HG03159 (cell line): ENCODE measurements around the gene TRIM54.

ENCODE experiments used
- ATAC-seq: cut with Tn5 transposase; IDR thresholded peaks from one replicate; pipeline ENCODE4 v1.9.1; 2021; ENCODE audit warnings: mild to moderate bottlenecking, moderate library complexity; ENCODE audit not compliant: unreplicated experiment

The TRIM54 gene, protein sequence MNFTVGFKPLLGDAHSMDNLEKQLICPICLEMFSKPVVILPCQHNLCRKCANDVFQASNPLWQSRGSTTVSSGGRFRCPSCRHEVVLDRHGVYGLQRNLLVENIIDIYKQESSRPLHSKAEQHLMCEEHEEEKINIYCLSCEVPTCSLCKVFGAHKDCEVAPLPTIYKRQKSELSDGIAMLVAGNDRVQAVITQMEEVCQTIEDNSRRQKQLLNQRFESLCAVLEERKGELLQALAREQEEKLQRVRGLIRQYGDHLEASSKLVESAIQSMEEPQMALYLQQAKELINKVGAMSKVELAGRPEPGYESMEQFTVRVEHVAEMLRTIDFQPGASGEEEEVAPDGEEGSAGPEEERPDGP

DNA sequence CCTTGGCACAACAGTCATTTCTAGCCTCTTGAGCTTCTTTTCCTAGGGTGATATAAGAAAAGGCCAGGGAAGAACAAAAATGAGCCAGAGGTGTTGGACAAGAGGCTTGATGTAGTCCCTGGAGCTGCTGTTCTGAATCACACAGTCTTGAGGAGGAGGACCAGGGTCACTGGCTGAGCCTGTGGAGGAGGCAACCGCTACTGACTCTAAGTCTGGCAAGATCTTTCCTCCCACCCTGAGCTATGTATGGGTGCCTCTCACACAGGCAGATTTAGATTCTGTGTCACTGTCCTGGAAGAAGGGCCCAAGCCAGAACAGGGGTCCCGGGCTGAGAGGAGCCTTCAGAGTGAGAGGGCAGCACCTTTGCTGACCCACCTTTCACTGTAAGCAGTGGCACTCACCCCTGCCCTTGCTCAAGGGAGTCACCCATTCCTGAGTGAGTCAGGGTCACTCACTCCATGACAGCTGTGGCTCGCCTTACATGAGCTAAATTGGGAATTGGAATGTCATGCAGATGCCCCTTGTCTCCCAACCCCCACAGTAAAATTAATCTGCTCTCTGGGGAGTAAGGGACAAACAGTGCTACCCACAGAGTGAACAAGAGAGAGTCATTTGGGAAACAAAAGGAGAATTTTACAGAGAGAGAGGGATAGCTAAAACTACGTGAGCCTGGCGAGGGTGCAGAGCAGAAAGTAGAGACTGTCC, at the start of gene TRIM54:
Gene TRIM54 (plus strand): TSS at position 575 of the 705 bp plus-strand sequence. CDS start 303 bp downstream, outside the sequence.
- no peak for ATAC-seq

- ATAC-seq = no peak
Measured at GRCh38 chr2:27233341-27233740, 48.9 kb upstream of the TRIM54 start.

- no peak for ATAC-seq
Measured at GRCh38 chr2:27236136-27236535, 46.1 kb upstream of the TRIM54 start.

DNA sequence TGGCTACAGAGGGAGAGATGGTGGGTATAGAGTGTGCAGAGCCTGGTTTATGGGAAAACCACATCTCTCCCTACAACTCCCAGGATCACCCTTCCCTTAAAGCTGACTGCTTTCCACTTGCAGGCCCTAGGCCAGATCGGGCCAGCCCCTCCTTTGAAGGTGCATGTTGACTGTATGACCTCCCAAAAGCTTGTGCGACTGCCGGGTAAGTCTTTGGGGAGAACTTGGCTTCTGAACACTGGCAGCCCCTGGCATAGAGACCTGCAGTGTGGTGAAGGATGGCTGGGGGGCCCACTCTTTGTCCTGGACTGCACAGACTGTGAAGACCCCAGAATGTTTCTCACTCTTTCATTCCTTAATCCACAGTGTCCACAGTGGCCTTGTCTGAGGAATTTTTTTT, 45.6 kb upstream of the TRIM54 start:
- no peak for ATAC-seq

GRCh38 chr2:27237341-27237945, 44.8 kb upstream of the TRIM54 start:
- ATAC-seq = no peak

DNA sequence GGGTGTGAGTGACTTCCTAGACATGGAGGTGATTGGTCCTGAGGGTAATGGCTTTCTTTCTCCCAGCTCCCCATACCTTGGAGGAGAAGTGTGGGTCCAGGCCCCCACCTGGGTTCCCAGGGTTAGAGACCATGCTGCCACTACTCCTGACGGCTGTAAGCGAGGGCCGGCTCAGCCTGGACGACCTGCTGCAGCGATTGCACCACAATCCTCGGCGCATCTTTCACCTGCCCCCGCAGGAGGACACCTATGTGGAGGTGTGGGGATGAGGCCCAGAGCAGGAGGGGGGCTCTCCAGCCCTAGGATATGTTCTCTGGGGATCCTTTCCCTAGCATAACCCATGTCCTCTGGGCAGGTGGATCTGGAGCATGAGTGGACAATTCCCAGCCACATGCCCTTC, 43.3 kb upstream of the TRIM54 start:
- no peak for ATAC-seq

GRCh38 chr2:27240406-27240805, 41.8 kb upstream of the TRIM54 start:
- no peak for ATAC-seq

DNA sequence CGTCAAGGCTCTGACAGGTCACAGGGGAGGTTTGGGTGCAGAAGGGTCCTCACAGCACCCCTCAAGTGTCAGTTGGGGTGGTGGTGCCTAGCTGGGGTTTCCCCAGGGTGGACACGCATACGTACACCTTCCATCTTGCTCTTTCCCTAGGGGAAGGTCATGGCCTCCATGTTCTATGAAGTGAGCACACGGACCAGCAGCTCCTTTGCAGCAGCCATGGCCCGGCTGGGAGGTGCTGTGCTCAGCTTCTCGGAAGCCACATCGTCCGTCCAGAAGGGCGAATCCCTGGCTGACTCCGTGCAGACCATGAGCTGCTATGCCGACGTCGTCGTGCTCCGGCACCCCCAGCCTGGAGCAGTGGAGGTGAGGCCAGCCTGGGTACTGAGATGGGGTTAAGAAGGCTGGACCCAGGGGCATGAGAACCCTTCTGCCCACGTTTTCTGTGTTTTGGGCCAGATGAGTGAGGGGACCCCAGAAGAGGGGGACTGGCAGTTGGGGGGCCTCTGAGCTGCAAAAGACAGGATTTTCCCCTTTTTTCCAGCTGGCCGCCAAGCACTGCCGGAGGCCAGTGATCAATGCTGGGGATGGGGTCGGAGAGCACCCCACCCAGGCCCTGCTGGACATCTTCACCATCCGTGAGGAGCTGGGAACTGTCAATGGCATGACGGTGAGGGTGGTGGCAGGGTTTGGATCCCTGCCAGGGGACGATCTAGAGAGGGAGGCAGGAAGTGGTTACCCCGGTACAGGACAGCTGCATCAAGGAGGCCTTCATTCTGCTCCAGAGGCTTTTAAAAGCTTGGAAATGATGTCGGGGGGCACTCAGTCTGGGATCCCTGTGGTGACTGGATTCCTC, 40.2 kb upstream of the TRIM54 start:
- ATAC-seq = no peak

DNA sequence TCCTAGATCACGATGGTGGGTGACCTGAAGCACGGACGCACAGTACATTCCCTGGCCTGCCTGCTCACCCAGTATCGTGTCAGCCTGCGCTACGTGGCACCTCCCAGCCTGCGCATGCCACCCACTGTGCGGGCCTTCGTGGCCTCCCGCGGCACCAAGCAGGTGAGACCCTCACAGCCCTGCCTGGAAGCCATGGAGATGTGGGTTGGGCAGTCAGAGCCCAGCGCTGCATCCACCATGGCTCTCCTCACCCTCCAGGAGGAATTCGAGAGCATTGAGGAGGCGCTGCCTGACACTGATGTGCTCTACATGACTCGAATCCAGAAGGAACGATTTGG, 39.6 kb upstream of the TRIM54 start:
- no peak for ATAC-seq

DNA sequence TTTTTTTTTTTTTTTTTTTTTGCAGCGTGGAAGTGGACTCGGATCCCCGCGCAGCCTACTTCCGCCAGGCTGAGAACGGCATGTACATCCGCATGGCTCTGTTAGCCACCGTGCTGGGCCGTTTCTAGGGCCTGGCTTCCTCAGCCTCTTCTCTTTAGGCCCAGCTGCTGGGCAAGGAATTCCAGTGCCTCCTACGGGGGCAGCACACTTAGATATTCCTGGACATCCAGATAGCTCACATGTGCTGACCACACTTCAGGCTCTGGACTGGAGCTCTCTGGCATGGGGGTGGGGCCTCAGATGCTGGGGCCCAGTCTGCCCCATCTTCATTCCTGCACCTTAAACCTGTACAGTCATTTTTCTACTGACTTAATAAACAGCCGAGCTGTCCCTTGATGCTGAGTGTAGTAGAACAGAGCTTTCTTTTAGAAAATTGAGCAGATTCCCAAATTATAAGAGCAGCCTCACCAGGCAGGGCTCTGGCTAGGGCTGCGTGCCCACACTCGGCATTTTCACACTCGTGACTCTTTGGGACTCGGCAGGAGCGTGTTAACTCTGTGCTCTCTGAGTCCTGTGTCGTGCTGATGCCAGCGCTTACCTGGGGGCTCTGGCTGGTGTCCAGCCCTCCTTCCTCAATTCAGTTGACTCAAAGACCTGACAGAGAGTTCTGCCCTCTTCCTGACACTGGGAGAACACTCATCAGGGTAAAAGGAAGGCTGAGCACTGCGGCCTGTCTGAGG, 38.7 kb upstream of the TRIM54 start:
- ATAC-seq = no peak

GRCh38 chr2:27245116-27245515, 37.1 kb upstream of the TRIM54 start:
- no peak for ATAC-seq

GRCh38 chr2:27245626-27246025, 36.6 kb upstream of the TRIM54 start:
- ATAC-seq = no peak

DNA sequence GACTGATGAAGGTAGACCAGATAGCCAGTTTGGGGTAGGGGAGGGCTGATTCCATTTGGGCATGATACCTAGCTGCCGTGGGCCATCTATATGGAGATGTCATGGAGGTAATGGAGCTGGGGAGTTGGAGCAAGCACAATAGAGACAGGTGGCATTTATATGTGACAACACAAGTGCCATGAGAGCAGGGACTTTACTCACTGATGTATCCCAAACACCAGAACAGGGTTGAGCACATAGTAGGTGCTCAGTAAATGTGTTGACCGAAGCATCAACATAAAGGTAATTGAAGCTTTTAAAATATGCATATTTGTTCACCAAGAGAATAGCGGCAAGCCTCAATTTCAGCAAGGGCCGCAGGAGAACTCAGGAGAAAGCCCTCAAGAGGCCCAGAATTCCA, 34.3 kb upstream of the TRIM54 start:
- ATAC-seq = no peak

- no peak for ATAC-seq
Measured at GRCh38 chr2:27249159-27249890, 32.9 kb upstream of the TRIM54 start.

GRCh38 chr2:27249891-27250651, 32.2 kb upstream of the TRIM54 start:
- no peak for ATAC-seq

- ATAC-seq = no peak
Measured at GRCh38 chr2:27250652-27251379, 31.4 kb upstream of the TRIM54 start.

GRCh38 chr2:27251766-27252165, 30.5 kb upstream of the TRIM54 start:
- ATAC-seq = no peak

DNA sequence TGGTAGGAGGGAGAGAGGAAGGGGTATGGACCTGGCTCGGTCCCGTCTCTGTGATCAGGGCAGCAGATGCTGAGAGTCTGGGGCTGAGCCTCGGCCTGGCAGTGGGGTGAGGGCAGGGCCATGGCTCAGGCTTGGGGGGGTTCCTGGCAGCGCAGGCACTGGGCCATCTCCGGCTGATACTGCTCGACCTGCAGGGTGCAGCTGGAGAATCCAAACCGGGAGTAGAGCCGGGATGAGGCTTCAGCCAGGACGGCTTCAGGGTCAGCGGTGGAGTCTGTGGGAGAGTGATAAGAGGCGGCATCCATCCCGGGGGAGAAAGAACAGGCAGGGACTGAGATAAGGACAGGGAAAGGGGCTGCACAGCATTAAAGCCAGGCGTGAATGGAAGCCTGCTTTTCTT, 27.0 kb upstream of the TRIM54 start:
- ATAC-seq = no peak
